Stomach (tissue), 4 donors: Measurements from ENCODE around the gene KCNIP4.

Experiments used
- CTCF ChIP-seq, 7 experiments: fragments of 450-650 bp in 4 of 7; fragments of 200-600 bp in 3 of 7; sonication (generic) in 3 of 7; IDR thresholded peaks; one replicate each; pipeline ENCODE4 v1.5.1; 2016 to 2019; ENCODE audit warnings: antibody characterized with exemption in 7 of 7, control low read depth in 2 of 7, mild to moderate bottlenecking in 1 of 7
- EP300 ChIP-seq: sonication (generic); formaldehyde crosslinking; IDR thresholded peaks from one replicate; pipeline ENCODE4 v1.6.1; 2017; ENCODE audit warnings: antibody characterized with exemption

DNA sequence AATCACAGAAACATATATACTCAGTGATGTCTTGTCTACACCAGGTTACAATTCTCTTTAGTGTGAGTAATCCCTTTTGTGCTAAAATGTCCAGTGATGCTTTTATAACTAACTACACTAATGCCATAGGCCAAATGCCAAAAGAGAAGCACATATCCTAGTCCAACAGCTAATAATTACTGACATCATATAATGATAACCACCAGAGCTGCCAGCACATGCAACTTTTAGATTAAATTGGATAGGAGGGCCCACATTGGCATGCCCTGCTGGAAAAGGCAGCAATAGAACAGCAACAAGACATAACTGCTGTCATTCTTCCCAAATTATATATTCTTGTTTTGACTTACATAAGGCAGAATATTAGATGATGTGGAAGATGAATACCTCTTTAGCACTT, 238.8 kb downstream of the KCNIP4 start:
- TF ChIP-seq EP300, result no peak
- no peak for TF ChIP-seq CTCF (IDR thresholded peaks at IDR 0.05)
